GM12874 (cell line): ENCODE results near the gene PACS1.

ENCODE experiments used
- CTCF ChIP-seq: IDR thresholded peaks from 2 replicates; pipeline ENCODE4 v1.5.1; 2011; ENCODE audit warnings: low read depth, mild to moderate bottlenecking, control low read depth, low read length, moderate library complexity; ENCODE audit not compliant: insufficient read depth

PACS1 gene

DNA sequence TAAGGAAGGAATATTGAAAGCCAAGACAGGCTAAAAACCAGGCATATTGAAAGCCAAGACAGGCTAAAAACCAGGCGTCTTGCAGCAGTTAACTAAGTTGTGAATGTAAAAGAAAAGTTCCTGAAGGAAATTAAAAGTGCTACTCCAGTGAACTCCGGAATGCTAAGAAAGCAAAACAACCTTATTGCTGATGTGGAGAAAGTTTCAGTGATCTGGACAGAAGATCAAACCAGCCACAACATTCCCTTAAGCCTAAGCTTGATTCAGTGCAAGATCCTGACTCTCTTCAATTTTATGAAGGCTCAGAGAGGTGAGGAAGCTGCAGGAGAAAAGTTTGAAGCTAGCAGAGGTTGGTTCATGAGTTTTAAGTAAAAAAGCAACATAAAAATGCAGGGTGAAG lies 51.4 kb downstream of the PACS1 start:
- no peak for TF ChIP-seq CTCF

DNA sequence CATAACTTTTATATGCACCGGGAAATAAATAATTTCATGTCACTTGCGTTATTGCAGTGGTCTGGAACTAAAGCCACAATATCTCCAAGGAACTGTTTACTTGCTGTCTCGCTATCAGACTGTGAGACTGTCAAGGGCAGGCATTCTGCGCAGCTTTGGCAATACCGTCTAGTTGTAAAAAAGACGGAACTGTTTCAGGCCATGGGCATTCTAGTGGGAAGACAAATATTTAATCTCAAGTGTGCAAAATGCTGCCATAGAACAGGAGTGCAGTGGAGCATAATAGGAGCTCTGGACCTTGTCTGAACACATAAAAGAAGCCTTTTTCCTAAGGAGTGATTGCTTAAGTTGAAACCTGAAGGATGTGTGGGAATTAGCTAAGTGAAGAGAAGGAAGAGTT lies 53.8 kb downstream of the PACS1 start:
- TF ChIP-seq CTCF = no peak

DNA sequence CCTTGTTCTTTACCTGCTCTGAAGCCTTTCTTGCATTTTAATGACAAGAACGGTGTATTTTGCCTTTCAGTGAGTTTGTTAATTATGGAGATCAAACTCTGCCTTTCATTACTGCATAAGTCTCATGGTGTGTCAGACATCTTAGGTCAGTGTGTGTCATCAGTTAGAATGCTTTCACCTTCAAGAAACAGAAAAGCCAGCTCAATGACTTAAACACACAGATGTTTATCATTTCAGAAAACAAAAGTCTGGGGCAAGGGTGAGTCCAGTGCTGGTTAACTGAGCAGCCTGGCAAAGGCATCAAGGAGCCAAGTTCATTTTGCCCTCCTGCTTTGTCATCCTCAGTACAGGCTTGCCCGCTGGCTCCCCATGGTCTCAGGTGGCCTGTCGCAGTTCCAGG lies 54.5 kb downstream of the PACS1 start:
- no peak for TF ChIP-seq CTCF

DNA sequence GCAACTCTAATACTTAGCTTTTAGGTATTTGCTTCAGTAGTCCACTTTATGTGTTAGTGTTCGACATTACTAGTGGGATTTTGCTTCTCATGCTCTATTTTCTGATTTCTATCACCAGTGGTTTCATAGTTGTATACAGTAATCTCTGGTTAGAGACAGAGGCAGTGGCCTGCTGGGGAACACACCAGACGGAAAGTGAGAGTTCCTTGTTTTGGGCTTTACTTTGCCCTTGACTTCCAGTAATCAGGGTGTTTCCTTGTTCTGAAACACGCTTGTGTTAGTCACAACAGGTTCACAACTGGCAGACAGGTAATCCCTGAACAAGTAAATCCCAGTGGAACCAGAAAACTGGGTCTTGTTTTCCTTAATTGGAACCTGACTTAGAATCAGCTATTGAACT lies 56.0 kb downstream of the PACS1 start:
- no peak for TF ChIP-seq CTCF

DNA sequence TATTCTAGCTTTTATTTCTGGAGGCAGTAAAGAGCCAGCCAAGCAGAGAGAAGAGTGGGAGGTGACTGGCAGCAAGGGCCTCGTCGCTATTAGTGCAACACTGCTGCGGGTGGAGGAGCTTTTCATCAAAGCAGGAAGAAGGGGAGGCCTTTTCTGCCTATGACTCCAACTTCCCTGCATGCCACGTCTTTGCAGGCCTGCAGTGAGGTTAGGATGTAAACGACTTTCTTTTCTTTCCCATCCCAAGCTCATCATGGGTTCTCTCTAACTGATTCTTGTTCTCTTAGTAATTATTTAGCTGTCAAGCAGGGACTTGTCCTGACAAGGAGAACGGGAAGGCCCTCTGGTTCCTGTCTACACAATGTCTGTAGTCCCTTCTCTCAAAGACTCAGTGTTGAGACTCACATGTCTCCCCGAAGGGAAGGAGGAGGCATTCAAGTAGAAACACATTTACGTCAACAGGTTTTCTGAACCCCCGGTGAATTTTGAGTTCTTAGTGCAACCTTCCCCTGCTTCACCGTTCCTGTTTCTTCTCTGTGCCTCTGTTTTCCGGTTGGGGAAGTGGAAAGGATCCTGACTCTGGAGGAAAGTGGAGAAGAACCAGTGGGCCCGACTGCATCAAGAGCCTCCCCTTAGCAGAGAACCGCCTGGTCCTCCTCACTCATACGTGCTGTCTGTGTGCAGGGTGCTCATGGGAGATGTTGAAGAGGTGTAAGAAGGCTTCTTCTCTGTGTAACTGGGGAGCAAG lies 56.9 kb downstream of the PACS1 start:
- TF ChIP-seq CTCF = no peak

DNA sequence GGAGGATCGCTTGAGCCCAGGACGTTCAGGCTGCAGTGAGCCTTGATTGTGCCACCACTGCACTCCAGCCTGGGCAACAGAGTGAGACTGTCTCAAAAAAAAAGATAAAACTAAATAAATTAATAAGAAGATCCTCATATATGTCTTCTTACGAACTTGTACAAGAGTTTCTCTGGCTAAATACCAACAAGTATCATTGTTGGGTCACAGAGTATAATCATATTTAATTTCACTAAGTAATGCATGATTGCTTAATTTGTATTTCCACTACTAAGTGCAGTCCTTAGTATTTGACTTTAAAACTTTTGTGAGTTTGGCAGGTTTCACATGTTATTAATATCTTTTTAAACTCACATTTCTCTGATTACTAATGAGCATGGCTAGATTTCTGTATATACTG lies 60.9 kb downstream of the PACS1 start:
- TF ChIP-seq CTCF = no peak

DNA sequence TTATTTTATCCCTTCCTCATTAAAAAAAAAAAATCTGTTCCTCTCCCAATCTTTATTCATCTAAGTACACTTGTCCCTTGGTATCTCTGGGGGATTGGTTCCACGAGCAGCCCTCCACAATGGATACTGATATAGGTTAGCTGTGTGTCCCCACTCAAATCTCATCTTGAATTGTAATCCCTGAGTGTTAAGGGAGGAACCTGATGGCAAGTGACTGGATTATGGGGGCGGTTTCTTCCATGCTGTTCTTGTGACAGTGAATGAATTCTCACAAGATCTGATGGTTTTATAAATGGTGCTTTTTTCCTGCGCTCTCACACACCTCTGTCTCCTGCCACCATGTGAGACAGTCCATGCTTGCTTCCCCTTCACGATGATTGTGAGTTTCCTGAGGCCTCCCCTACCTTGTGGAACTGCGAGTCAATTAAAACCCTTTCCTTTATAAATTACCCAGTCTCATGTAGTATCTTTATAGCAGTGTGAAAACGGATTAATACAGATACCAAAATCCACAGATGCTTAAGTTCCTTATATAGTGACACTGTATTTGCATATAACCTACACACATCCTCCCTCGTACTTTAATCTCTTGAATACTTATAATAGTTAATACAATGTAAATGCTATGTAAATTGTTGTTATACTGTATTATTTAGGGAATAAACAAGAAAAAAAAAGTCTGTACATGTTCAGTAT lies 62.0 kb downstream of the PACS1 start:
- TF ChIP-seq CTCF = no peak
